ENCODE measurements around the gene PKDCC. TPM values are rescaled to one million over a fixed set of nuclear protein-coding genes. Genes with fewer than 3 reads are reported as not detected.

Gene PKDCC
- total and polyA plus RNA-seq, 10 of the 15 experiments (the other 5 are each of a cell fraction or from before 2014, with no cell fraction given) = 0.13 to 10.2 (median 2.3) TPM

- H3K9me3 ChIP-seq (replicated peaks; ENCODE audit: control insufficient read depth, insufficient read depth, low read length) = no peaks in the 10 kb centered on the region
- no peak overlapping the region for H3K4me2 ChIP-seq (ENCODE audit: control insufficient read depth, insufficient read depth)
- in situ Hi-C loops (cut with MboI) (loop anchor here (10.0 kb wide), 1 partner anchor 142 kb away; no protein-coding TSS in a partner anchor), intact Hi-C loops (cut with micrococcal nuclease; ENCODE audit: unreplicated experiment) (no loop called here)
- ATAC-seq = no peak
- ChIA-PET SMC1A (ENCODE audit: uncharacterized antibody, unreplicated experiment) (interaction anchor here (0.7 to 3.9 kb wide), 5 partner anchors 80 to 236 kb away, joined by 3 to 29 read pairs (median 4); no protein-coding TSS in a partner anchor), RAD21 (ENCODE audit: unreplicated experiment) (interaction anchor here (1.1 to 3.2 kb wide), 5 partner anchors 150 to 270 kb away, joined by 3 to 16 read pairs (median 5); no protein-coding TSS in a partner anchor), CTCF (interaction anchor here (0.6 to 12.8 kb wide), 16 partner anchors 9 to 258 kb away, joined by 3 to 462 read pairs (median 4); no protein-coding TSS in a partner anchor), POLR2A (no interaction called here)
- no peaks in the 10 kb centered on the region for H4K20me1 ChIP-seq (ENCODE audit: control insufficient read depth, insufficient read depth)
- no peak overlapping the region for H2AFZ ChIP-seq (ENCODE audit: control insufficient read depth, low read depth, low read length)
- no peak for FAIRE-seq
- H3K36me3 ChIP-seq (ENCODE audit: control insufficient read depth in 2 of 2, insufficient read depth in 2 of 2, low read length in 1 of 2) = no peaks in the 10 kb centered on the region
- no peak for DNase-seq (ENCODE audit: low read depth, low spot score)
- no peak overlapping the region for H3K4me3 ChIP-seq
- no peaks in the 10 kb centered on the region for H3K79me2 ChIP-seq (ENCODE audit: control insufficient read depth, insufficient read depth, low read length)
- H3K9ac ChIP-seq (ENCODE audit: control insufficient read depth, insufficient read depth, low read length) = no peak overlapping the region
- H3K4me1 ChIP-seq (ENCODE audit: control insufficient read depth, insufficient read depth, low read length) = peaks cover 7% of the 10 kb centered on the region
- BruUV-seq (replicated peaks) = no TSS peak
- 0 out of 4 replicates have a peak, but pooled peaks cover 0 to 3% of the 10 kb centered on the region in 2 experiments for H3K27me3 ChIP-seq (replicated peaks in 1 of 2; ENCODE audit: control insufficient read depth in 2 of 2, insufficient read depth in 2 of 2, low read length in 1 of 2)
- WGBS (ENCODE audit: insufficient coverage, insufficient replicate concordance, low lambda C conversion rate, missing lambda C conversion rate) = 29% methylated on average over 7 of the region's 7 CpGs
- H3K27ac ChIP-seq (ENCODE audit: control insufficient read depth, insufficient read depth) = no peak overlapping the region
- TF ChIP-seq PAX5 (IDR thresholded peaks at IDR 0.05; ENCODE audit: borderline replicate concordance, low read depth, low read length) (no peak), ASH2L (IDR thresholded peaks at IDR 0.05; ENCODE audit: borderline replicate concordance, low read depth) (no peak), DPF2 (IDR thresholded peaks at IDR 0.05) (no peak), CBX5 (IDR thresholded peaks at IDR 0.05; ENCODE audit: low read depth) (no peak), ZNF24 (IDR thresholded peaks at IDR 0.05) (no peak), SUZ12 (IDR thresholded peaks at IDR 0.05; ENCODE audit: unreplicated experiment) (no peak), ZNF274 (IDR thresholded peaks at IDR 0.05; ENCODE audit: insufficient read depth, insufficient read length) (no peak), CHD4 (IDR thresholded peaks at IDR 0.05) (no peak)
Measured at GRCh38 chr2:42092084-42092996, 44.5 kb downstream of the PKDCC start.
